Activated CD4-positive, alpha-beta memory T cell treated with anti-CD3 and anti-CD28 coated beads, Interleukin-2, amount 10 ng/mL, durations not matched to agents 7 days and 5 days (primary cell): Measurements from ENCODE around the gene AFAP1. TPM values are rescaled to one million over a fixed set of nuclear protein-coding genes. Genes with fewer than 3 reads are reported as not detected.

Experiments used
- CTCF ChIA-PET: fragments of 350-600 bp; sonication (Branson Sonifier 250); formaldehyde crosslinking; loops from one replicate; lab custom pipeline; 2021; ENCODE audit warnings: antibody characterized with exemption, inconsistent platforms; lab: Charles Lee
- POLR2A ChIA-PET: fragments of 350-600 bp; sonication (Branson Sonifier 250); formaldehyde crosslinking; loops from one replicate; lab custom pipeline; 2021; ENCODE audit warnings: antibody characterized with exemption; lab: Charles Lee
- DNase-seq: peaks from one replicate; pipeline ENCODE4 v3.0.0-alpha.2; 2020
- H3K27ac Mint-ChIP-seq: one replicate; pipeline ENCODE4 v1.8.0; 2021; ENCODE audit warnings: mild to moderate bottlenecking, mixed read lengths
- H3K27me3 Mint-ChIP-seq: one replicate; pipeline ENCODE4 v1.8.0; 2021; ENCODE audit warnings: mixed read lengths
- H3K36me3 Mint-ChIP-seq: one replicate; pipeline ENCODE4 v1.8.0; 2021; ENCODE audit warnings: low read depth, mixed read lengths
- H3K4me1 Mint-ChIP-seq: one replicate; pipeline ENCODE4 v1.8.0; 2021; ENCODE audit warnings: mixed read lengths
- H3K4me3 Mint-ChIP-seq: one replicate; pipeline ENCODE4 v1.8.0; 2021; ENCODE audit warnings: mild to moderate bottlenecking, mixed read lengths
- H3K9me3 Mint-ChIP-seq: one replicate; pipeline ENCODE4 v1.8.0; 2021; ENCODE audit warnings: mixed read lengths
- total RNA-seq, 2 experiments: library from RNA; stranded (reverse); gene quantifications; one replicate each; pipeline ENCODE4 v1.2.3, GENCODE V29; 2021

AFAP1 gene
- total RNA-seq, 2 experiments from 2014 or later = 5.9 to 6.5 TPM

- Mint-ChIP-seq H3K4me3 (no peak overlapping the region), H3K36me3 (no peaks in the 10 kb centered on the region), H3K27me3 (no peaks in the 10 kb centered on the region), H3K9me3 (no peaks in the 10 kb centered on the region), H3K4me1 (peaks cover 21% of the 10 kb centered on the region), H3K27ac (no peak overlapping the region)
- ChIA-PET POLR2A (interaction anchor here (0.9 kb wide), 1 partner anchor 19 kb away, joined by 3 read pairs; no protein-coding TSS in a partner anchor), CTCF (interaction anchor here (0.8 to 2.1 kb wide), 4 partner anchors 10 to 22 kb away, joined by 3 to 9 read pairs (median 5); no protein-coding TSS in a partner anchor)
- DNase-seq = no peak
Observed at GRCh38 chr4:7822137-7822505, 117.5 kb downstream of the AFAP1 start.

DNA sequence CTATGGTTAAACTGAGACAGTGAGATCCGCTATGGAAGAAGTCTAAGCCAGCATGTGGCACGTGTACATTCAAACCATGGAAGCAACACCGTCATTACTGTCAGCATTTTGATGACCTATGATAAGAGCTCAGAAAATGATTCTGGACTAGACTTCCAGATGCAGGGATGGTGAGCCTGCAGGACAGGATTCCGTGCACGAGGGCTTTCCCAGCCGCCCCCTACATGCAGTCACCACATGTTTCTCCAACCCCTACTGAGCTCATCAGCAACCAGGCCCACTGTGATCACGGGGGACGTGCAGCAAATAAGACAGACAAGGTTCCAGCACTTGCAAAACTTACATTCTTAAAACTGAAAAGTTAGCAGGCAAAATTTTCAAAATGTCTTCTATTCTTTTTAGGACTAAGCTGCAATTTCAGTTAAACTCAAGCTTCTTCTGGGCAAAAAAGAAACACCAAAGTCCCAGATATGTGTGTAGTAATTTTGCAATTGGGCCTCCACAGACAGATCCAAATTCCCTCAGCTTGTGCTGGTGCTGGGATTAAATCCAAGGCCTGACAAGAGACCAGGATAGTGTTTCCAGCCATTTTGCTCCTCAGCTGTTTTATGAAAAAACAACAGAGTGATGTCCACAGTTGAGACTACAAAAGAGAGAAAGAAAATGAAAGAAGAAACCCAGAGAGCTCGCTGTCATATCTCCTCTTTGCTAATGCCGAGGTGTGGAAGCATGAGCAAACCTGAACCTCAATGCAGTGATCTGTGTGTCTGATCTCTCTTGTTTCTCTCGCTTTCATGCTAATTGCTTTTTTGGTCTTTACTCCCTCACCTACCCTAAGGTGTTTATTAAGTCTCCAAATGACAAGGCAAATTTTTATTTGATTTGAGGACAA, 118.2 kb downstream of the AFAP1 start:
- ChIA-PET POLR2A (interaction anchor here (0.9 to 1.1 kb wide), 4 partner anchors 10 to 47 kb away, joined by 3 read pairs; no protein-coding TSS in a partner anchor), CTCF (interaction anchor here (0.8 to 2.1 kb wide), 4 partner anchors 10 to 22 kb away, joined by 3 to 9 read pairs (median 5); no protein-coding TSS in a partner anchor)
- Mint-ChIP-seq H3K27me3 (no peaks in the 10 kb centered on the region), H3K36me3 (no peaks in the 10 kb centered on the region), H3K4me1 (peaks cover 16% of the 10 kb centered on the region), H3K9me3 (no peaks in the 10 kb centered on the region), H3K4me3 (no peak overlapping the region), H3K27ac (no peak overlapping the region)
- no peak for DNase-seq

DNA sequence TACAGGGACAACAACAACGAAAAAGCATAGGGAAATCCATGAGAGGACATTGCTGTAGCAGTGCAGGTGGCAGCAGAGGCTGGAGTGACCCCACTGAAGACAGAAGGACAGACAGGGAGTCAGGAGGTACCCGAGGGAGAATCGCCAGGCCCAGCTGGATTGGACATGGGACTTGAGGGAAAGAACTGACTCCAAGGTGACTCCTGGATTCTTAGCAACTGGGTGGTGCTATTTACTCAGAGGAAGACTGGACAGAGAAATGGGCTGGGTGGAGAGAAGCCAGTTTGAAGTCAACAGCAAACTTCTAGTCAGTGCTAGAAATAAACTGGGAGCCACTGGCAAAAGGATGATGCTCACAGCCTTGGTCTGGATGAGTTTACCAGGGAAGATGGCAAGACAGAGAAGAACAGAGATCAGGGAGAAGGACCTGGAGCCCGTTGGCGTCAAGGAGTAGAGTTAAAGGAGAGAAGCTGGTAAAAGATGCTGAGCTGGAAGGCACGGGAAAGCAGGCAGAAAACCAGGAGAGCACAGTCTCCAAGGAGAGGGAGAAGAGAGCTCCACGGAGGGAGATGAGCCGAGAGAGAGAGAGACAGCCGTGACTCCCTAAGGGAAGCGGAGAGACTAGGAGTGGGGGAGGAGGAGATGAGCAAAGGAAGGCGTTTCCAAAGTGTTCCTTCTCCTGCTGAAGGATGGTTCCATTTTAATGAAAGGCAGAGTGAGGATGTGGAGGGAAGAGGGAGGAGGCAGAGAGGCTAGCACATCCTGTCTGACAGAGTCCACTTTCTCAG, 119.4 kb downstream of the AFAP1 start:
- CTCF ChIA-PET = interaction anchor here (2.1 kb wide), 1 partner anchor 18 kb away, joined by 9 read pairs; no protein-coding TSS in a partner anchor
- DNase-seq = no peak
- H3K4me3 Mint-ChIP-seq = no peak overlapping the region
- no peaks in the 10 kb centered on the region for H3K36me3 Mint-ChIP-seq
- POLR2A ChIA-PET = no interaction called here
- H3K4me1 Mint-ChIP-seq = peaks cover 16% of the 10 kb centered on the region
- no peaks in the 10 kb centered on the region for H3K27me3 Mint-ChIP-seq
- no peaks in the 10 kb centered on the region for H3K9me3 Mint-ChIP-seq
- H3K27ac Mint-ChIP-seq = no peak overlapping the region

- H3K9me3 Mint-ChIP-seq = no peaks in the 10 kb centered on the region
- POLR2A ChIA-PET = no interaction called here
Observed at GRCh38 chr4:7819446-7819845, 120.2 kb downstream of the AFAP1 start.

GRCh38 chr4:7818399-7818911, 121.2 kb downstream of the AFAP1 start:
- CTCF ChIA-PET = no interaction called here
- Mint-ChIP-seq H3K27me3 (no peaks in the 10 kb centered on the region), H3K4me1 (peaks cover 21% of the 10 kb centered on the region), H3K36me3 (peaks cover 6% of the 10 kb centered on the region), H3K27ac (no peak overlapping the region), H3K4me3 (no peak overlapping the region), H3K9me3 (no peaks in the 10 kb centered on the region)
- POLR2A ChIA-PET = no interaction called here
- DNase-seq = no peak

More at GRCh38 chr4:7819446-7819845, 120.2 kb downstream of the AFAP1 start:
- no peak overlapping the region for H3K4me3 Mint-ChIP-seq
- peaks cover 16% of the 10 kb centered on the region for H3K4me1 Mint-ChIP-seq
- CTCF ChIA-PET = no interaction called here
- peaks cover 1% of the 10 kb centered on the region for H3K36me3 Mint-ChIP-seq
- no peak overlapping the region for H3K27ac Mint-ChIP-seq
- DNase-seq = no peak
- no peaks in the 10 kb centered on the region for H3K27me3 Mint-ChIP-seq

- Mint-ChIP-seq H3K36me3 (peaks cover 6% of the 10 kb centered on the region), H3K9me3 (no peaks in the 10 kb centered on the region), H3K27ac (no peak overlapping the region), H3K27me3 (no peaks in the 10 kb centered on the region), H3K4me1 (peaks cover 20% of the 10 kb centered on the region), H3K4me3 (no peak overlapping the region)
- DNase-seq = no peak
- ChIA-PET POLR2A (no interaction called here), CTCF (interaction anchor here (1.5 to 1.7 kb wide), 2 partner anchors 14 to 16 kb away, joined by 9 to 10 read pairs; no protein-coding TSS in a partner anchor)
Observed at GRCh38 chr4:7817877-7818398, 121.7 kb downstream of the AFAP1 start.

- Mint-ChIP-seq H3K4me1 (peaks cover 15% of the 10 kb centered on the region), H3K4me3 (no peak overlapping the region), H3K9me3 (no peaks in the 10 kb centered on the region), H3K27ac (no peak overlapping the region), H3K27me3 (no peaks in the 10 kb centered on the region), H3K36me3 (peaks cover 6% of the 10 kb centered on the region)
- DNase-seq = no peak
- CTCF ChIA-PET = interaction anchor here (1.3 to 1.7 kb wide), 3 partner anchors 12 to 15 kb away, joined by 3 to 10 read pairs (median 9); no protein-coding TSS in a partner anchor
- POLR2A ChIA-PET = no interaction called here
Observed at GRCh38 chr4:7816771-7817170, 122.9 kb downstream of the AFAP1 start.

- POLR2A ChIA-PET = no interaction called here
- CTCF ChIA-PET = interaction anchor here (1.3 to 1.5 kb wide), 2 partner anchors 13 to 14 kb away, joined by 3 to 4 read pairs; no protein-coding TSS in a partner anchor
Observed at GRCh38 chr4:7815981-7816380, 123.7 kb downstream of the AFAP1 start.

GRCh38 chr4:7815562-7815961, 124.1 kb downstream of the AFAP1 start:
- ChIA-PET POLR2A (no interaction called here), CTCF (interaction anchor here (1.5 to 2.4 kb wide), 2 partner anchors 11 to 13 kb away, joined by 4 to 8 read pairs; no protein-coding TSS in a partner anchor)
- no peak overlapping the region for H3K27ac Mint-ChIP-seq
- DNase-seq = no peak
- peaks cover 6% of the 10 kb centered on the region for H3K36me3 Mint-ChIP-seq
- peaks cover 11% of the 10 kb centered on the region for H3K4me1 Mint-ChIP-seq
- no peaks in the 10 kb centered on the region for H3K27me3 Mint-ChIP-seq
- no peaks in the 10 kb centered on the region for H3K9me3 Mint-ChIP-seq
- no peak overlapping the region for H3K4me3 Mint-ChIP-seq

More at GRCh38 chr4:7815981-7816380, 123.7 kb downstream of the AFAP1 start:
- no peaks in the 10 kb centered on the region for H3K9me3 Mint-ChIP-seq
- peaks cover 11% of the 10 kb centered on the region for H3K4me1 Mint-ChIP-seq
- no peak overlapping the region for H3K4me3 Mint-ChIP-seq
- H3K27ac Mint-ChIP-seq = no peak overlapping the region
- no peak for DNase-seq
- H3K36me3 Mint-ChIP-seq = peaks cover 6% of the 10 kb centered on the region
- H3K27me3 Mint-ChIP-seq = no peaks in the 10 kb centered on the region

- H3K27ac Mint-ChIP-seq = no peak overlapping the region
- H3K36me3 Mint-ChIP-seq = peaks cover 6% of the 10 kb centered on the region
- DNase-seq = no peak
- CTCF ChIA-PET = interaction anchor here (1.5 to 2.4 kb wide), 2 partner anchors 10 to 12 kb away, joined by 4 to 8 read pairs; no protein-coding TSS in a partner anchor
- H3K4me1 Mint-ChIP-seq = peaks cover 9% of the 10 kb centered on the region
- no peak overlapping the region for H3K4me3 Mint-ChIP-seq
- H3K27me3 Mint-ChIP-seq = no peaks in the 10 kb centered on the region
- POLR2A ChIA-PET = no interaction called here
- H3K9me3 Mint-ChIP-seq = no peaks in the 10 kb centered on the region
Observed at GRCh38 chr4:7814451-7814850, 125.2 kb downstream of the AFAP1 start.

GRCh38 chr4:7813674-7814073, 126.0 kb downstream of the AFAP1 start:
- Mint-ChIP-seq H3K4me1 (peaks cover 12% of the 10 kb centered on the region), H3K4me3 (no peak overlapping the region), H3K36me3 (peaks cover 8% of the 10 kb centered on the region), H3K27me3 (no peaks in the 10 kb centered on the region), H3K9me3 (no peaks in the 10 kb centered on the region), H3K27ac (no peak overlapping the region)
- no peak for DNase-seq
- POLR2A ChIA-PET = no interaction called here
- CTCF ChIA-PET = interaction anchor here (0.9 to 2.4 kb wide), 4 partner anchors 9 to 63 kb away, joined by 3 to 8 read pairs (median 4); no protein-coding TSS in a partner anchor

DNA sequence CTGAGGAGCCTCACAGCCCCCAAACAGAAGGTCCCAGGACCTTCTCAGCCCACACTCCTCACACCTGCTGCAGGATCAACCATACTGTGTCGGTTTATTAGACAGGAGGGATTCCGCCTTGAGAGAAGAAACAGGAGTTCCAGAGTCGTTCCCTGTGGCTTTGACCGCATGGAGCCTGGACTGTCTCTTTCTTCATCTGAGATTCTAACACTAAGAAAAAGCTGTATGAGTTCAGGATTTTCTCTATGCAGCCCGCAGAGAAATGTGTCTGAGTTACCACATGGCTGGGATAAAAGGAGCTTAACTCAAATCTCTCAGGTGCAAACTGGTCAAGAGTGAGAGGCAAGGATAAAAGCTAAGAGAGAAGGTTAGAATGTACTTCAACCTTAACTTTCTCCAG, 126.7 kb downstream of the AFAP1 start:
- POLR2A ChIA-PET = no interaction called here
- Mint-ChIP-seq H3K4me1 (peaks cover 14% of the 10 kb centered on the region), H3K27me3 (no peaks in the 10 kb centered on the region), H3K27ac (no peak overlapping the region), H3K36me3 (peaks cover 10% of the 10 kb centered on the region), H3K4me3 (no peak overlapping the region), H3K9me3 (no peaks in the 10 kb centered on the region)
- DNase-seq = no peak
- CTCF ChIA-PET = interaction anchor here (1.2 to 1.9 kb wide), 2 partner anchors 10 to 31 kb away, joined by 3 to 5 read pairs; no protein-coding TSS in a partner anchor
